HUDEP-2 (cell line): Measurements from ENCODE around the gene FRMD4A.
A peak's percentile ranks its signal among the peaks of the same experiment; 100 is the strongest.
"Not testable (repeated sequence)": the region's sequence is repeated elsewhere in the genome, so short reads cannot be mapped to it uniquely, and the experiment has no call there.

Source experiments
- DNase-seq, 76 experiments: peaks; one replicate each; lab custom pipeline; 2025; ENCODE audit not compliant: unreplicated experiment in 76 of 76; lab: John Stamatoyannopoulos, UW

Gene FRMD4A

GRCh38 chr10:13831711-13832141 is 499.0 kb downstream of the FRMD4A start:
- no peak for DNase-seq

GRCh38 chr10:13830385-13830784 is 500.3 kb downstream of the FRMD4A start:
- DNase-seq, result no peak

DNA sequence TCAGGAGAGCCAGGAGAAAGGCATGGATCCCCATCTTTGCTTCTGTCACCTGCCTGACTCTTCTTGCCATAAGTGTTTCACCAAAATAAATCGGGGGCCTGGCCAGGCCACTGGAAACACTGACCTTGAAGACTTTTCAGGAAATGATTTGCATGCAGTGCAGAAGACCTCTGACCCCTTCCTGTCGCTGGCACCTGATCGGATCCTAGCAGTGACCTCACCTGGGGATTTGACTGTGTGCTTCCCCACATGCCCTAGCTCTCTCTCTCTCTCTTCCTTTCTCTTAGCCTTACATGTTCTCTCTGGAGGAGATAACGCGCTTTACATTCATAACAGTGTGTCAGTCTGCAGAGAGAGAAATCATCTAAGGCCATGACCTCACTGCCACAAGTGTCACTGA is 500.9 kb downstream of the FRMD4A start:
- no peak for DNase-seq

DNA sequence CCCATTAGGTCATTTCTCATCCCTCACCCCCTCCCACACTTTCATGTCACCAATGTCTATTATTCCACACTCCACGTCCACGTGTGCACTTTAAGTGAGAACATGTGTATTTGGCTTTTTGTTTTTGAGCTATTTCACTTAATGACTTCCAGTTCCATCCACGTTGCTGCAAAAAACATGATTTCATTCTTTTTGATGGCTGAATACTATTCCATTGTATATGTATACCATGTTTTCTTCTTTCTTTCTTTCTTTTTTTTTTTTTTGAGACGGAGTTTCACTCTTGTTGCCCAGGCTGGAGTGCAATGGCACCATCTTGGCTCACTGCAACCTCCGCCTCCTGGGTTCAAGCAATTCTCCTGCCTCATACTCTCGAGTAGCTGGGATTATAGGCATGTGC is 502.4 kb downstream of the FRMD4A start:
- DNase-seq, result not testable (repeated sequence)

GRCh38 chr10:13827076-13827797 is 503.5 kb downstream of the FRMD4A start:
- no peak for DNase-seq

- no peak for DNase-seq
Measured at GRCh38 chr10:13823709-13824405, 506.9 kb downstream of the FRMD4A start.

DNA sequence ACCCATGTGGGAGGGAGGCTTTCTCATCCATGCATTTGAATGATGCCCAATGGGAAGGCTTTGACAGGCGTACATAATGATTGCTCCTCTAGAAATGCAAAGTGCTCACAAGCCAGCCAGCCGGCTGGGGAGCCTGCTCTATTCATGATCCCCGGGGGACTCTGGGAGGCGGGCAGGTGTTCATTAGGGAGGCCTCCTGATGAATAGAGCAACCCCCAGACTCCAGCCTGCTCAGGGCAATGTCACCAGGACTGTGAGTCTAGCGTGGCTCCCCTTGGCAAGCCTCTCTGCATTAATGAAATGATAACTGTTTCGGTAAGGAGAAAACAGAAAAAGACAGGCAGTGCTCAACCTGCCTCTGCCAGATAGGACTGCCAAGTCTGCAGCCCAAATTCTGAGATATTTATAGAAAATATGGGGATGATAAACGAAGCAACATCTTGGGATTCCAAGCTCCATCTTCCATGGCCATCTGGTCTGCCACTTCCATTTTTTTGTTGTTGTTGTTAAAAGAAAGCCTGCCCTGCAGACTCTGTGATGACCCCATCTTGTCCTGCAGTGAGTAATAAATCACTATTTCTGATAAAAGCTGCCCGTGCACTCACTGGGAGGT is 507.5 kb downstream of the FRMD4A start:
- no peak for DNase-seq

- DNase-seq, result no peak
Measured at GRCh38 chr10:13822490-13822889, 508.2 kb downstream of the FRMD4A start.

- DNase-seq, result no peak
Measured at GRCh38 chr10:13820964-13821337, 509.8 kb downstream of the FRMD4A start.

DNA sequence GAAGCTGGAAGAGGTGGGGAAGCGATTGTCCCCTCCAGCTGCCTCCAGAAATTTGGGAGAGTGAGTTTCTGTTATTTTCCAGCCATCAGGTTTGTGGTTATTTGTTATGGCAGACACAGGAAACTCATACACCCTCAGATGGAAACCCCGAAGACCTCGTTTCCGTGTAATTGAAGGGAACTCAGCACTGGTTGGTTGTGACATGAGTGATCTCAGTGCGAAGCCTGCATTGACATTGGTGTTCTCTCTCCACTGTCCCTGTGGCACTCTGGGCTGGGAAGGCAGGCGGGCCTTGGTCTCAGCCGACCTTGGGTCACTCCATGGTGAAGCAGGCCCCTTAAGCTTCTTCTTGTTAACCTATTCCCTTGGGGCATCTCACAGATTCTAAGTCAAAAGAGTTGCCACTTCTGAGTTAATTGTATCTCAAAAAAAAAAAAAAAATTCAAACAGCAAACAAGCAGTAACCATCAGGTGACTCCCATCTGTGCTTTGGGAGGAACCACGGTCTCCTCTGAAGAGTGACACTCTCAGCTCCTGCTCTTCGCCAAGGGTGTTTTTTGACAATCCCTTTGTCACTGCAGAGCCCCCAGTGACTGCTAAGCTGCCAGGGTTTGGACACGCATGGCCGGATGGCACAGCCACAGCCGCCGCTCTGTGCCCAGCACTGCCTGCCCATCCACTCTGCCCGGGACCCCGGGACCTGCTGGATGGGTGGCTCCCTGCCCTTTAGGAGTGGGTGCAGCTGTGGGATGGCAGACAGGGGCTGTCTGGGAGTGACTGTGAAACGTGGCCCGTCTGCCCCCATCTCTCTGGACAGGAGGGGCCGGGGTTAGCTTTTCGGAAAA is 510.4 kb downstream of the FRMD4A start:
- DNase-seq, result no peak

GRCh38 chr10:13816195-13816925 is 514.4 kb downstream of the FRMD4A start:
- DNase-seq, result peak in 1 of 76 experiments; percentile 0

DNA sequence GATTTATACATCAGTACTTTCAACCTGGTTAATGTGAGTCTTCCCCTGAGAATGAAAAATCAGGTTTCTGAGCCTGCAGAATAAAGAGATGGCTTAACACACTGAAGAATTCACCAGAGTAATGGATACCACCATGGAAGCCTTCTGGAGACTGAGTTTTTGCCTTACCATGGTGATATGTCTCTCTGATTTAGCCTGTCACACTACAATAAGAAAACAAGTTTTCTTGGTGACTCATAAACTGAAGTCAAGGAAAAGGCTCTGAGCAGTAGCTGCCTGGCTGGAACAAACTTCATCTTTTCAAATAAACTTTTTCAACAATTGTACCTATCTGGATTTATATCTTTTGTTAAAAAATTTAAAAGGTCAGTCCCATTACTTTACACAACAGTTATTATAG is 515.0 kb downstream of the FRMD4A start:
- no peak for DNase-seq

- no peak for DNase-seq
Measured at GRCh38 chr10:13813550-13813949, 517.2 kb downstream of the FRMD4A start.

- DNase-seq, result no peak
Measured at GRCh38 chr10:13812804-13813203, 517.9 kb downstream of the FRMD4A start.

GRCh38 chr10:13810568-13810967 is 520.2 kb downstream of the FRMD4A start:
- DNase-seq, result no peak

DNA sequence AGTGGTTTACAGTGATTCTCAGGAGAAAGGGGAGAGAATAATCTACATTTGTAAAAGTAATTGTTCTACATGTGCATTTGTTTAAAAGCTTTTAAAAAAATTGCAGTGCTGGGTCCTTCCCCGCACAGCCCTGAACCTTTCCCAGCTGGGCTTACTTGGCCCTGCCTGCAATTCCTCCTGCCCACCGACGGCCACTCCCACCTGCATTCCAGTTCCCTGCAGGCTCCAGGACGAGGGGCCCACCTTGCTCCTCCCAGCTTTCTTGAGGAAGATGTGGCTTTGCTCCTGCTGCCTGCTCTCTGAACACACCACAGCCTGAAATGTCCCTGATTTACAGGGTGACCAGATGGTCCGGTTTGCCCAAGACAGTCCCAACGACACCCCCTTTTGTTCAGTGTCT is 521.3 kb downstream of the FRMD4A start:
- no peak for DNase-seq

DNA sequence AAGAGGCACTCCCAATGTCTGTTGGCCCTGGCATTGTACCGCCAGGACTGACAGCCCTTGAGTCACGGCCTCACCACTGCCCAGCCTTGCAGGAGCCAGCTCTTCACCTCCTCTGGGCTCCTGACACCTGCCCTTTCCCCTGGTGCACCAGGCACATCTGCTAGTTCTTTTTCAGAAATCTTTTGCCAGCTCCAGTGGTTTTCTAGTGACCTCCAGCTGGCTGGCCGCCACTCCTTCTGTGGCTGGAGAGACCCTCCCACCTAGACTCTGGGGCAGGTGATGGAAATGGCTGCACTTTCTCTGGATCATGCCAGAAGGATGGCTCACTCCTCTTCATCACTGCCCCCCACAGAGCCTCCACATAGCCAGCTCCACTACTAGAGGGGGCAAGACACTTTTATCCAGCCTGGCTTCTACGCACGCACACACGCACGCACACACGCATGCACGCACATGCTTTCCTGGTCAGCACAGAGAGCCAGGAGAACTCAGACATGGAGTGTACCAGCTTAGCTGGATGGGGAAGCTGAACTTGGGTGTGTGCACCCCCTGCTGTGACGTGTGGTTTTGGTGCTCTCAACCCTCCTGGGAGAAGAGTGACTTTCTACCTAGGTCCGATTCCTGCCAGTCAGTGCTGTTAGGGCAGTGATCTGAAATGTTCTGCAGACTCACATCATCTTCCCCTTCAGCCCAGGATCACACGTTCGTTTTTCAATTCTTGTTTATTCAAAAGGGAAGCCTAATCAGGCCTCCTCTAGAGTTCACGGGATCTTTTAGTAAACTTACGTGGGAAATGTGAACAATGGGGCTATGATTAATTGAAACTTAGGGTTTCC is 522.0 kb downstream of the FRMD4A start:
- DNase-seq, result no peak

DNA sequence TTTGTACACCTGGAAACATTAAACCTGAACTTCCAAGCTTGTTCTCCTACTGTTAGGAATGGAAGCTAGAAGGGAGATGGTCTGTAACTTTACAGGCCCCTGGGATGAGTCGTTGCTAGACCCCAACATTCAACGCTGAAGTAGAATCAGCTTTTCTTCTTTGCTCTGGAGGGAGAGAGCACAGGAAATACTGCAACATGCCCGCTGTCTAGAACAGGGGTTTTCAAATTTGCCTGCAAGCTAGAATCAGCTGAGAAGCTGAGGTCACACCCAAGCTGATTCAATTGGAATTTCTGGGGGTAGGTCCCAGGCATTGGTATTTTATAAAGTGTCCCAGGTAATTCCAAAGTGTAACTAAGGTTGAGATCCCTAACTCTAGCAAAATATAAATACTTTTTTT is 524.3 kb downstream of the FRMD4A start:
- no peak for DNase-seq
